Naive thymus-derived CD4-positive, alpha-beta T cell (primary cell): ENCODE measurements around the gene TCF7L1. TPM values are rescaled to one million over a fixed set of nuclear protein-coding genes. Genes with fewer than 3 reads are reported as not detected.
"Not testable (repeated sequence)": the region's sequence is repeated elsewhere in the genome, so short reads cannot be mapped to it uniquely, and the experiment has no call there.

Experiments
- ATAC-seq: fragments of 150-1000 bp; cut with Tn5 transposase; 2 replicates; pipeline ENCODE4 v1.10.0; 2021; ENCODE audit warnings: mild to moderate bottlenecking, moderate library complexity
- CTCF ChIA-PET: fragments of 350-600 bp; sonication (Branson Sonifier 250); formaldehyde crosslinking; loops from one replicate; lab custom pipeline; 2021; ENCODE audit warnings: antibody characterized with exemption; lab: Charles Lee
- POLR2A ChIA-PET: fragments of 350-600 bp; sonication (Branson Sonifier 250); formaldehyde crosslinking; loops from one replicate; lab custom pipeline; 2021; ENCODE audit warnings: antibody characterized with exemption, inconsistent platforms; lab: Charles Lee
- DNase-seq, 9 donors: peaks; one replicate each; pipeline versions ENCODE4 v3.0.0 to v3.0.0-alpha.2; 2020 to 2022; ENCODE audit warnings: mixed read lengths in 1 of 9
- H3K27ac ChIP-seq: one replicate; pipeline ENCODE4 v1.7.0; 2013; ENCODE audit warnings: mild to moderate bottlenecking, low read depth, low read length, moderate library complexity
- H3K27me3 ChIP-seq, 2 donors: one replicate each; pipeline ENCODE4 v1.7.0; 2013; ENCODE audit warnings: low read length in 2 of 2, mild to moderate bottlenecking in 2 of 2, moderate library complexity in 2 of 2; ENCODE audit not compliant: control insufficient read depth in 2 of 2, insufficient read depth in 2 of 2
- H3K36me3 ChIP-seq, 3 experiments: 1 replicate in 2 of 3; 2 replicates in 1 of 3; pipeline ENCODE4 v1.7.0; 2013; ENCODE audit warnings: low read length in 3 of 3, mild to moderate bottlenecking in 3 of 3, moderate library complexity in 1 of 3; ENCODE audit not compliant: insufficient read depth in 3 of 3, control insufficient read depth in 2 of 3
- H3K4me1 ChIP-seq, 2 donors: one replicate each; pipeline ENCODE4 v1.7.0; 2013; ENCODE audit warnings: low read length in 2 of 2, mild to moderate bottlenecking in 2 of 2, moderate library complexity in 1 of 2; ENCODE audit not compliant: control insufficient read depth in 2 of 2, insufficient read depth in 2 of 2
- H3K4me3 ChIP-seq: 2 replicates; pipeline ENCODE4 v1.7.0; 2013; ENCODE audit warnings: mild to moderate bottlenecking, low read length
- H3K9me3 ChIP-seq, 3 experiments: 1 replicate in 2 of 3; 2 replicates in 1 of 3; pipeline ENCODE4 v1.7.0; 2013; ENCODE audit warnings: low read length in 3 of 3; ENCODE audit not compliant: control insufficient read depth in 2 of 3
- H3K27ac Mint-ChIP-seq, 9 donors: one replicate each; pipeline ENCODE4 v1.8.0; 2020 to 2022; ENCODE audit warnings: mixed read lengths in 9 of 9, mild to moderate bottlenecking in 8 of 9, moderate library complexity in 5 of 9, inconsistent platforms in 2 of 9
- H3K27me3 Mint-ChIP-seq, 5 donors: one replicate each; pipeline ENCODE4 v1.8.0; 2021 to 2022; ENCODE audit warnings: mixed read lengths in 5 of 5, mild to moderate bottlenecking in 1 of 5
- H3K36me3 Mint-ChIP-seq, 5 donors: one replicate each; pipeline ENCODE4 v1.8.0; 2020 to 2022; ENCODE audit warnings: mixed read lengths in 5 of 5, mild to moderate bottlenecking in 3 of 5, inconsistent platforms in 1 of 5
- H3K4me1 Mint-ChIP-seq, 7 donors: one replicate each; pipeline ENCODE4 v1.8.0; 2020 to 2022; ENCODE audit warnings: mixed read lengths in 7 of 7, mild to moderate bottlenecking in 3 of 7, inconsistent platforms in 1 of 7
- H3K4me3 Mint-ChIP-seq, 10 donors: one replicate each; pipeline ENCODE4 v1.8.0; 2020 to 2022; ENCODE audit warnings: mild to moderate bottlenecking in 10 of 10, mixed read lengths in 10 of 10, moderate library complexity in 6 of 10, inconsistent platforms in 2 of 10
- H3K9me3 Mint-ChIP-seq, 11 donors: one replicate each; pipeline ENCODE4 v1.8.0; 2020 to 2022; ENCODE audit warnings: mixed read lengths in 11 of 11, mild to moderate bottlenecking in 4 of 11, inconsistent platforms in 1 of 11, moderate library complexity in 1 of 11
- intact Hi-C, 2 donors: fragments of 100-400 bp; cut with micrococcal nuclease; formaldehyde crosslinking; loops; one replicate each; pipeline ENCODE4 v1.15.1; 2023
- polyA plus RNA-seq, 2 donors: library from polyadenylated mRNA; unstranded; fragments of 300-500 nt; fragmentation: Illumina TruSeq; gene quantifications; one replicate each; pipeline ENCODE4 v1.2.3, GENCODE V29; 2021
- total RNA-seq, 6 experiments: library from RNA in 5 of 6; stranded (reverse) in 5 of 6; gene quantifications; 1 replicate in 5 of 6; 2 replicates in 1 of 6; pipeline ENCODE4 v1.2.3 and lab custom pipeline; 2021 to 2026

TCF7L1 gene
- total and polyA plus RNA-seq, 7 experiments from 2014 or later, result 0.08 to 0.16 TPM; not detected in 5

- no peaks in the 10 kb centered on the region for H3K27me3 ChIP-seq
- H3K36me3 Mint-ChIP-seq, result peaks cover 20 to 78% (median 73%) of the 10 kb centered on the region in 5 donors
- H3K36me3 ChIP-seq, result peaks cover 26 to 74% (median 49%) of the 10 kb centered on the region in 3 experiments
- intact Hi-C loops, result loop anchor here in 1 of 2 donors (10.0 kb wide), 1 partner anchor 711 kb away; no protein-coding TSS in a partner anchor
- peak overlapping the region; percentile 58 for H3K27ac ChIP-seq
- ATAC-seq, result no peak
- CTCF ChIA-PET, result interaction anchor here (1.0 to 1.6 kb wide), 2 partner anchors 22 to 24 kb away, joined by 3 to 4 read pairs; no protein-coding TSS in a partner anchor
- H3K27ac Mint-ChIP-seq, result peak overlapping the region in 8 of 9 donors; percentile 48 to 100 (median 98)
- H3K9me3 Mint-ChIP-seq, result peaks cover 0 to 3% (median 0%) of the 10 kb centered on the region in 11 donors
- H3K4me1 ChIP-seq, result peaks cover 69 to 74% of the 10 kb centered on the region in 2 donors
- POLR2A ChIA-PET, result interaction anchor here (0.6 to 12.6 kb wide), 6 partner anchors 9 to 293 kb away, joined by 3 to 220 read pairs (median 6); partner anchors contain the start of genes ELMOD3, MAT2A and RETSAT
- H3K4me3 ChIP-seq, result peak overlapping the region; percentile 6
- no peaks in the 10 kb centered on the region for H3K9me3 ChIP-seq
- H3K4me1 Mint-ChIP-seq, result peaks cover 64 to 85% (median 81%) of the 10 kb centered on the region in 7 donors
- DNase-seq, result no peak
- H3K27me3 Mint-ChIP-seq, result no peaks in the 10 kb centered on the region
- peak overlapping the region; percentile 64 to 100 (median 99) for H3K4me3 Mint-ChIP-seq
These were observed 190.3 kb downstream of the TCF7L1 start for GRCh38 chr2:85323351-85323987.

DNA sequence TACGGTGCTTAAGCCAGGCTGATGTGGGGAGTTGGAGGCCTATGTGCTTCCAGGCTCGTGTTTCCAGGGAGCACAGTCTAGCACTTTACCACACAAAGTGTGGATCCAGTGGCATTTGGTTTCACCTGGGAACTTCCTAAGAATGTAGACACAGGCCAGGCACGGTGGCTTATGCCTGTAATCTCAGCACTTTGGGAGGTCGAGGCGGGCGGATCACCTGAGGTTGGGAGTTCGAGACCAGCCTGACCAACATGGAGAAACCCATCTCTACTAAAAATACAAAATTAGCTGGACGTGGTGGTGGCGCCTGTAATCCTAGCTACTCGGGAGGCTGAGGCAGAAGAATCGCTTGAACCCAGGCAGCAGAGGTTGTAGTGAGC, 190.8 kb downstream of the TCF7L1 start:
- H3K27ac ChIP-seq, result peak overlapping the region; percentile 92
- intact Hi-C loops, result loop anchor here in 1 of 2 donors (10.0 kb wide), 1 partner anchor 711 kb away; no protein-coding TSS in a partner anchor
- not testable (repeated sequence) for H3K27me3 Mint-ChIP-seq, H3K9me3 Mint-ChIP-seq, H3K27me3 ChIP-seq, H3K9me3 ChIP-seq, DNase-seq, ATAC-seq
- ChIA-PET CTCF (interaction anchor here (1.0 kb wide), 1 partner anchor 24 kb away, joined by 4 read pairs; no protein-coding TSS in a partner anchor), POLR2A (interaction anchor here (0.6 to 12.6 kb wide), 6 partner anchors 11 to 503 kb away, joined by 3 to 220 read pairs (median 7); partner anchors contain the start of genes ELMOD3, MAT2A and RETSAT)
- H3K36me3 ChIP-seq, result peaks cover 24 to 71% (median 49%) of the 10 kb centered on the region in 3 experiments
- Mint-ChIP-seq H3K36me3 (peaks cover 20 to 73% (median 68%) of the 10 kb centered on the region in 5 donors), H3K4me1 (peaks cover 62 to 85% (median 80%) of the 10 kb centered on the region in 7 donors), H3K4me3 (peak overlapping the region; percentile 64 to 100 (median 99)), H3K27ac (peak overlapping the region in 8 of 9 donors; percentile 48 to 100 (median 98))
- peaks cover 64 to 70% of the 10 kb centered on the region in 2 donors for H3K4me1 ChIP-seq
- peak overlapping the region; percentile 6 for H3K4me3 ChIP-seq

DNA sequence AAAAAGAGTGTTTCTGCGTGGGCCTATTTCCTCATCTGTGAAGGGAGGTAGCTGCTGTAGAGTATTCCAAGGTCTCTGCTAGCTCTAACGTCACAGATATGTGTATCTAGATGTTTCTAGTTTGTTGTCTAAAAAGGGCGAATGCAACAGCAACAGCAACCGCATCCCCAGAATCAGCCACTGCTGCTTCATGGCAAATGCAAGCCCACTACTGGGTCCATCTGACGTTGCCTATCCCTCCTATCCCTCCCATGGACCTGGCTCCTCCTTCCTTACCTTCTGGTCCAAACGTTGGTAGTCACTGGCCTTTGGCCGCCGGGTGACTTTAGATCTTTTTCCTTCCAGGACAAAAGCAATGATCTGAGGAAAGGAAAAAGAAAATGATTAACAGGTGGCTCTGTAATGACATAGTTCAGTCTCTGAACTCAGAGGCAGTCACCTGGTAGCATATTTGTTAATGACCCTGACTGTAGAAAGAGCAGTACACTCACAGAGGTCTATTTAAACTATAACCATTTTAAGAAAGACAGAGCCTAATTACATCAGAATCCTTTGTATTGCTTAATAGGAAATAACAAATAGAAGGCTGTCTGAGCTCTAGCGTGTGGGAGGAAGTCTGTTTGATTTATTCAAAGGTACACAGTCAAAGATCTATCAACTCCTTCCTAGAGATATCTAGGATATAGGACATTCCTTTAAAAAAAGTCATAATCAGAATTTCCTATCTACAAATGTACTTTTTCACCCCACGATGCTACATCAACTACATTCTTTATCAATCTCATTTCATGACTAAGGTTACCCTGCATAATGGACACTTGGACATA, 191.7 kb downstream of the TCF7L1 start:
- peak overlapping the region; percentile 97 to 100 (median 99) for H3K4me3 Mint-ChIP-seq

GRCh38 chr2:85325466-85325811, 192.2 kb downstream of the TCF7L1 start:
- H3K36me3 Mint-ChIP-seq, result peaks cover 9 to 64% (median 62%) of the 10 kb centered on the region in 5 donors
- POLR2A ChIA-PET, result interaction anchor here (0.6 to 12.6 kb wide), 12 partner anchors 7 to 260 kb away, joined by 3 to 220 read pairs (median 6); partner anchors contain the start of genes ELMOD3, MAT2A, RETSAT and SH2D6
- Histone ChIP-seq H3K9me3 (no peaks in the 10 kb centered on the region), H3K27me3 (no peaks in the 10 kb centered on the region), H3K36me3 (peaks cover 24 to 57% (median 48%) of the 10 kb centered on the region in 3 experiments), H3K4me3 (peak overlapping the region; percentile 84), H3K4me1 (peaks cover 49 to 57% of the 10 kb centered on the region in 2 donors), H3K27ac (peak overlapping the region; percentile 92)
- peaks cover 54 to 77% (median 72%) of the 10 kb centered on the region in 7 donors for H3K4me1 Mint-ChIP-seq
- H3K27me3 Mint-ChIP-seq, result no peaks in the 10 kb centered on the region
- ATAC-seq (no peak), DNase-seq (no peak)
- CTCF ChIA-PET, result no interaction called here
- peak overlapping the region; percentile 97 to 100 (median 99) for H3K4me3 Mint-ChIP-seq
- intact Hi-C loops, result loop anchor here in 1 of 2 donors (5.0 to 10.0 kb wide), 2 partner anchors 709 to 1117 kb away; partner anchors contain the start of gene KDM3A
- peaks cover 0 to 3% (median 0%) of the 10 kb centered on the region in 11 donors for H3K9me3 Mint-ChIP-seq
- H3K27ac Mint-ChIP-seq, result peak overlapping the region; percentile 58 to 100 (median 97)

More for the DNA sequence above, 191.7 kb downstream of the TCF7L1 start:
- Mint-ChIP-seq H3K27me3 (no peaks in the 10 kb centered on the region), H3K9me3 (peaks cover 0 to 3% (median 0%) of the 10 kb centered on the region in 11 donors), H3K27ac (peak overlapping the region; percentile 58 to 100 (median 97)), H3K4me1 (peaks cover 60 to 83% (median 78%) of the 10 kb centered on the region in 7 donors), H3K36me3 (peaks cover 15 to 68% (median 67%) of the 10 kb centered on the region in 5 donors)
- no peaks in the 10 kb centered on the region for H3K27me3 ChIP-seq
- H3K27ac ChIP-seq, result peak overlapping the region; percentile 92
- DNase-seq (peak in 2 of 9 donors; percentile 30 to 57), ATAC-seq (no peak)
- intact Hi-C loops, result loop anchor here in 1 of 2 donors (5.0 to 10.0 kb wide), 2 partner anchors 710 to 1117 kb away; partner anchors contain the start of gene KDM3A
- ChIA-PET CTCF (no interaction called here), POLR2A (interaction anchor here (0.6 to 12.6 kb wide), 12 partner anchors 11 to 504 kb away, joined by 3 to 220 read pairs (median 5); partner anchors contain the start of genes ELMOD3, RETSAT and SH2D6)
- H3K4me3 ChIP-seq, result peak overlapping the region; percentile 84
- no peaks in the 10 kb centered on the region for H3K9me3 ChIP-seq
- H3K36me3 ChIP-seq, result peaks cover 24 to 63% (median 49%) of the 10 kb centered on the region in 3 experiments
- H3K4me1 ChIP-seq, result peaks cover 55 to 63% of the 10 kb centered on the region in 2 donors

- POLR2A ChIA-PET, result interaction anchor here (0.6 to 12.6 kb wide), 36 partner anchors 8 to 1115 kb away, joined by 3 to 220 read pairs (median 6); partner anchors contain the start of genes C2orf68, ELMOD3, KDM3A and MAT2A
- Histone ChIP-seq H3K4me1 (peaks cover 38 to 45% of the 10 kb centered on the region in 2 donors), H3K9me3 (no peaks in the 10 kb centered on the region), H3K4me3 (peak overlapping the region; percentile 84), H3K36me3 (peaks cover 14 to 46% (median 37%) of the 10 kb centered on the region in 3 experiments), H3K27ac (peak overlapping the region; percentile 92), H3K27me3 (no peaks in the 10 kb centered on the region)
- H3K9me3 Mint-ChIP-seq, result peaks cover 0 to 3% (median 0%) of the 10 kb centered on the region in 11 donors
- intact Hi-C loops, result loop anchor here (1.0 to 10.0 kb wide), 12 partner anchors 8 to 1116 kb away; partner anchors contain the start of genes MAT2A (in 2 of the 2), IMMT (in 1 of the 2), KCMF1 (in 1 of the 2) and KDM3A (in 1 of the 2)
- peak; percentile 25 for ATAC-seq
- CTCF ChIA-PET, result interaction anchor here (0.5 to 1.6 kb wide), 8 partner anchors 17 to 226 kb away, joined by 3 to 6 read pairs (median 4); partner anchors contain the start of genes ELMOD3 and RETSAT
- peak overlapping the region; percentile 97 to 100 (median 99) for H3K4me3 Mint-ChIP-seq
- DNase-seq, result peak in 8 of 9 donors; percentile 48 to 65 (median 61)
- peaks cover 5 to 54% (median 50%) of the 10 kb centered on the region in 5 donors for H3K36me3 Mint-ChIP-seq
- peak overlapping the region; percentile 97 to 100 (median 99) for H3K27ac Mint-ChIP-seq
- no peaks in the 10 kb centered on the region for H3K27me3 Mint-ChIP-seq
- peaks cover 44 to 65% (median 60%) of the 10 kb centered on the region in 7 donors for H3K4me1 Mint-ChIP-seq
These were observed 193.4 kb downstream of the TCF7L1 start for GRCh38 chr2:85326406-85327159.
